HG02678 (cell line): ENCODE data around the gene CADM1.

Experiments used
- ATAC-seq: cut with Tn5 transposase; IDR thresholded peaks from one replicate; pipeline ENCODE4 v1.9.1; 2021; ENCODE audit warnings: mild to moderate bottlenecking, moderate library complexity; ENCODE audit not compliant: unreplicated experiment

The CADM1 gene

DNA sequence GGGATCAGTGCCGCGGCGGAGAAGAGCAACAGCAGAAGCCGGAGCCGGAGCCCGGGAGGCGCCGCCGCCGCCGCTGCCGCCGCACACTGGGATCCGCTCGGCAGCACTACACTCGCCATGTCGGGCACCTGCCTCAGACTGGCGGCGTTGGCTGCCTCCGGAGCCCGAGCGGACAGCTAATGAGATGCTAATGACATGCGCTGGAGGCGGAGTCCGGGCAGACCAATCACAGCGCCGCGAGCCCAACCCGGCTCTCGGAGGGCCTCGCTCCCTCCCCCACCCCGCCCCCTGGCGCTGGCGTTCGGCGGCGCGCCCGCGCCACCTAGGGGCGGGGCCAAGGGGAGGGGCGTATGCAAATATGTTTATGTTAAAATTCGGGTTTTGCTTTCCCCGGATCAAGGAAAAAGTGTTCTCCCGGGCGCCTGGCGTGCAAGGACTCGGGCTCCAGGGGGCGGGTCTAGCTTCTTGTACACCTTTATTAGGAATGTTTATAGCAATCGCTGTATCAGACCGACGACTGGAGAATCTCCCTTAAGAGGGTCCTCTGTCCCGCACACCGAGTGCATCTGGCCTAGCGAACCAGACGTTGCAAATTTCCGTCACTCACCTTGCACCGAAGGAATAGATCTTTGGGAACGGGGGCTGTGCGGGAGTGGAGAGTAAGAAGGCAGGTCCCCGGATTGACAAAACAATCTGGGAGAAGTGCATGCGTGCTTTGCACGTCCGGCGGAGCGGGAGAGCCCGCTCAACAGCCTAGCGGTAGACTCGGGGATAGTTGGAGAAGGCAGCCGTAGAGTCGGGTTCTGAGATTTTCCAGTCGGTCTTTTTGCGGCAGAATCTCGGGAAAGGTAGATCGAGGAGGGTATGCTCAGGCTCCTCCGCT lies at the start of gene CADM1:
TSS of gene CADM1 (minus strand) at position 140 of the 883 bp plus-strand sequence.
- peak; percentile 65 for ATAC-seq

DNA sequence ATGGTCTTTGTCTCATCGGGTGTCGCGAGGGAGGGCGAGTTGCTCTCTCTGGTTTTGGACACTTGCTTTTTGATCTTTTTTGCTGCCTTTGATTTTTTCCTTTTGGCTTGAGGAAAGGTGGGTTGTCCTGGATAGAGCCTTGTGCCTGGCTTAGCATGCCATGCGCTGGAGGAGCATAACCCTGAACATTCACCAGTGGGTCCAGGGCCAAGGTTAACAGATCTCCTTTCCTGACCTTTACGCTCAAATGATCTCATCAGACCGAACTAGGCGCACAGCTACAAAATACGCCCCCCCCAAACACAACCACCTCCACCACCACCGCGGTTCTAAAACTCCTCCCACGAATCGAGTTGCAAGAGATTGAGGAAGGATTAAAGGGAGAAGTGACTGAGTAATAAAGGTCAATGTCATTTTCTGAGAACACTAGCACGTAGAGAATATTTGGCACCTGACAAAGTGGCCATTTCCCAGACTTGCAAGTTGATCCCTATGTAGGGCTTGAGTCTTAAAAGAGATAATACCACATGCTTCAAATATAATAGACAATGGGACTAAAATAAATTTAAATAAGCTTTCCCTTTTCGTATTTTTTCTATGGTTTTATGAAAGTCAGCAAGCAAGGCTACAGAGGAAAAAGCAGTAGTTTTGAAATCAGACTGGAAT lies 48.7 kb upstream of the CADM1 start:
- ATAC-seq, result no peak

DNA sequence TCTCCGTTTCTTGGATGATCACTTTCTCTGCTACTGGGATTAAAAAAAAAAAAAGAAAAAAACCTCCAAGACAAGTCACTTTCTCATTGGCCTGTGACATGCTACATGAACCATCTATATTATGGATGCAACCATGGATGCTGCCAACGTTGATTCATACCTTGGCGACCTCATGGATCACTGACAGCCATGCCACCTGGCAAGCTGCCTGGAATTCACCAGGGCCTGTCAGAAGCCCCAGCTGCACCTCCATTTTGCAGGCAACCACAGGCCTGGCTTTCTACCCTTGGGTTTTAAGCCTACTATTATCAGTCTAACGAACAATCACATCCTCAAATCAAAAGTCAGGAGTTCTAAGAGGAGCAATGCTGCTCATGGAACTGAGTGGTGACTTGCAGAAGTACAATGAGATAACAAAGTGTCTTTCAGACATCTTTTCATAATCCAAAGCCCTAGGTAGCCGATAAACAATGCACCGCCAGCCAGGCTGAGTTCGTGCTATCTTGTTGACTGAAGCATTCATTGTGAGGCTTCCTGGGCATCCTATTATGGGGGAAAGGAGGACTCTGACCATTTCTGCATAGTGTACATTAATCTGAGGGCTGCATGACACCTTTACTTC lies 48.0 kb upstream of the CADM1 start:
- no peak for ATAC-seq

DNA sequence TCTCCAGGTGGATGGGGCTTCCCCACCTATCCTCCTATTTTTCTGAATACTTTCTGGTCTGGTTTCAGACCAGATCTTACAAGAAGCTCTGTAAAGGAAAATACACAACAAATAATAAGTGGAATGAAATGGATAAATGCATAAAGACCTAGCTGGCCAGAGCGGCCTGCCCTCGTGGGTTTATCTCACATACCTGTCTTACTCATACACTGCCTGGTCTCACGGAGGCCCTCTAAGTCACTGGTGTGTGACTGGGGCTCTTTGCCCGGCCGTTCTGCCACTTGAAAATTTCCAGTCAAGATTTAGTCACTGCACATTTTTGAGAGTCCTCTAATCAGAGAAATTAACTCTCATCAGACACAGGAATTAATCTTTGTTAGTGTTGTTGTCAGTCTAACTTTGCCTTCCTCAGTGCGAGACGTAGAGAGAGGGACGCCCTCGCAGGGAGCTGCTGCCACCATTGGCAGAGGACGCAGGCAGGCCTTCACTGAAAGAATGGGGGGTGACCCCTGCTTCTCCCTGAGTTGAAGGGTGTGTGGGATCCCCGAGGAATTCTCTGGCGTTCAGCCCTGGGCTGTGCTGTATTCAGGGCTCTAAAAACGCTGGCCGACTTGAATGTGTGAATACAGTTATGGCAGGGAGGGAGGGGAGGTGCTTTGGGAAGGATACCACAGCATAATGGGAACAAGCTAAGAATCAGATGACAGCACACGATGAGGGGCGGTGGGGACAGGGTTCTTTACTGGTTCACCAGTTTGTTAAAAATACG lies 46.3 kb upstream of the CADM1 start:
- no peak for ATAC-seq

DNA sequence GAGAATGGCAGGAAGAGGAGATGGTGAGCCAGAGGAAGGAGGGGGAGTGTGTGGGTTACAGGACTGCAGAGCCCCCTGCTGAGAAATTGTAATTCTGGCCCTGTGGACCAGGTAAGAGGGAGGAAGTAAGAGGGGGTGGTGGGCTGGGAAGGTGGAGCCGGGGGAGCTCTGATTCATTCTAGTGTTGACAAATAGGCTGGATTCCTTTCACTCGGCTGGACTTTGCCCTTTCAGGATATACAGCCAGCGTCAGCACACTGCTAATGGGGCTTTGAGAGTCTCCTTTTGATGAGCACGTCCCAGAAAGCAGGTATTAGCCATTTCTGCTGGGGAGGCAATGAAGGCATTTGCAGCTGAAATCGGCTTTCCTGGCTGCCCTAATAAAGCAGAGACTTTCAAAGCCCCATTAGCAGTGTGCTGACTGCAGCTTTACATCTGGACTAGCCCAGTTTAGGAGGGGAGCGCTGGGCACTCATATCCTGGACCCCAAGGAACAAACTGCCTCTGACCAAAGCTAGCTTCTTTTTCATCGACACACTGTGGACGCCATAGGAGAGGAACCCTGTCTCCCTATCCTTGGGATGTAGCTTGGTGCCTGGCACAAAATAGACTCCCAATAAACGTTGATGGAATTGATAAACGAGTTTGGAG lies 44.8 kb upstream of the CADM1 start:
- no peak for ATAC-seq

DNA sequence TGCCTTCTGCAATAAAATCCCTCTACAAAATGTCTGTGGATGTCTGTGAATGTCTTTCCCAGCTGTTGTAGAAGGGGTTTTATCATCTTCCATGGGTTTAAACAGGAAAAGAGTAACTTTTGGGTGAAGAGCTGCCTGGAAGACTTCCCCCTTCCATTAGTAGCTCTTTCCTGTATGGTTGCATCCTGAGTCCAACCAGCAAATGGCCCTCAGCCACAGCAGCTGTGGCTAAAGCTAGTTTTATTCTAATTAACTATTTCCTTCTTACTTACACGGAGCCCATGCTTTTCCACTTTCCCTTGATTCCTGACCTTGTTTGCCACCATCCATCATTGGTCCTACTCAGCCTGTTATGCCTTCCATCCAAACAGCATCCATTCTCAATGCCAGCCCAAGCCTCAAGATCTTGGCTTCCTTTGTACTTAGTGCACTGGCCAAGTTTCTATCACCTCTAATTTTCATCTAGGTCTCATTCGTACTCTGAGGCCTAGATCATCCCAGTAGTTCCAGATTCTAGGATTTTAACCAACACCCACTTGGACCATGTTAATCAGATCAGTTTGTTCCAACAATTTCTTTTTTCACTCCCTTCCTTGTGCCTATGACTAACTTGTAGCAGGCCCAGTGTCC lies 41.5 kb upstream of the CADM1 start:
- no peak for ATAC-seq

DNA sequence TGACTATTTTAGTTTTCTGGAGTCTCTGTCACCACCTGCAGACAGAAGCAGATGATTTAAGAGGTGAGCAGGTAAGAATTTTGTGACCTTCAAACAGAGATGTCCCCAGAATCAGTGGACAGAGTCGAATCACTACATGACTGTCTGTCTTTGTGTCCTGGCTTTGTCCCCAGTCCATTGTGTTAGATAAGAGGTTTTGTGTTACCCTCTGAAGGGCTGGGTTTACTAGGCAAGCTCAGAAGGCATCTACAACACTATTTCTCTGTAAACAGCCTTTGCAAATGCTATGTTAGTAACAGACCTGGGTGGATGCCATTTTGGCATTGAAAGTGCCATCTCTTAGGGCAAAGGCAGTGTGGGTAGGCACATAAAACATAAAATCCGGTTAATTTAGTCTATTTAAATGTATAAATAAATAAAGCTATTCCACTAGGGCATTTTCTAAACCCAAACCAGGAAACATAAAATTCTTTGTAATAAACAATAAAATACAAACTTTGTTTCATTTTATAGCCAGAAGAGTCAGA lies 40.3 kb upstream of the CADM1 start:
- ATAC-seq, result no peak

DNA sequence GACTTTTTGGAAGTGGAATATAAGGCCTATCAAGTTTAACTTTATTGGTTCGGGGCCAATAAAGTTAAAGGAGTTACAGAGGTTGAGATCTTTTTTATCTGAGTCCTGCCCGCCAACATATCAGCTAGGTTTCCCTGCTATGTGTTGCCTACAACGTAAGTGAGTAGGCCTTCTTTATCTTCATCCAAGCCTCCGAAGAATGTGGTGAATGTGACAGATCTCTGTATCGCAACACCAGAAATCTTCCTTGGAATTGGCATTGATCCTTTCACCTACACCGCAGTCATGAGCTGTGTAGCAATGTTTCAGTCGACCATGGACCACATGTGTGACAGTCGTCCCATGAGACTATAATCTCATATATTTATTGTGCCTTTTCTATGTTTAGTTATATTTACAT lies 37.3 kb upstream of the CADM1 start:
- ATAC-seq, result no peak

DNA sequence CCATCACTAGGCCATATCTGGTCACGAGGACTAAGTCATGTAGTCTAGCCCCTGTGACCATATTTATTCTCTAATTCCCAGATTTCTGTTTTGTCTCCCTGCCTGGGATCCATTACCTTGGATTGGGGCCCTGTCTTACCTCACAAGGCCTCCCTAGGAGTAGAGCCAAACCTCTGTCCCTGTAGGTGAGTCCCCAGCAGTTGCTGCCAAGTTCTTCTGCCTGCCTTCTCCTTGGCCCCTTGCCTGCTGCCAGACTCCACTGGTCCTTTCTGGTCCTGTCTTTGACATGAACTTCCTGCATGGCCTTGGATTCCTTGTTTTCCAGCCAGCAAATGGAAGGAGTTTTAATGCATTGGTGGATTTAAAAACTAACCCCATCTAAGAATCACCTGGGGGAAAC lies 35.6 kb upstream of the CADM1 start:
- ATAC-seq, result no peak

DNA sequence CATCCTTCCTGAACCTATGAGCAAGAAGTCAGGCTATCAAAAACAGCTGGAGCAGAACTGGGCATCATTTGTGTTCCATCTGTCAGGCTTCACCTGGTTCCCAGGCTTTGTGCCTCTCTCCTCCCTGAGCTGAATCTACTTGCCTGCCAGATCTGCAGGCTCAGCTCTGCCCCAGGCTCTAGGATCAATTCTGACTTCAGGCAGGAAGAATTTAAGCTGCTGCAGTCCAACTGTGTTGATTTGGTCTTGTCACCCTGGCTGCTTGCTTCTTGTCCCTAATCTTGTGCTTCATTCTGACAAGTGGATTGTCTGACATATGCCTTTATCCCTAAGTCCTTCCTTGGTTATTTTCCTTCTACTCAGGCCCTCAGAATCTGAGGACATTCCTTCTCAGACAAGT lies 31.6 kb upstream of the CADM1 start:
- ATAC-seq, result no peak

DNA sequence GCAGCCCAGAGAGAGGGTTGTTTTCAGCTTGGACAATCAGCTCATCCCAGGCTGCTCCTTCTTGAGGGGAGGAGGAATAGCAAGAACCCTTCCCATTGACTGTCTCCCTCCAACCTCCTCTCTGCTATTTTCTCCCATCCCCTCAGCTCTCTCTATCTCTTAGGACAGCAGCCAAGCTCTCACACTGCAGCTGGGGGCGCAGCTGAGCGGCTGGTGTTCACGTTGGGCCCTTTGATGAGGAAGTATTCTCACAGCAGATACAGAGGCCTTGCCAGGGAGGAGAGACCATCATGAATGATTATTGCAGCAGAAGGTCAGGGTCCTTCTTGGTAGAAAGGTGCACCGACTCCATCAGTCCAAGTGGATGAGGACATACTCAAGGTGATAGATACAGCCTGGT lies 26.5 kb upstream of the CADM1 start:
- ATAC-seq, result no peak

DNA sequence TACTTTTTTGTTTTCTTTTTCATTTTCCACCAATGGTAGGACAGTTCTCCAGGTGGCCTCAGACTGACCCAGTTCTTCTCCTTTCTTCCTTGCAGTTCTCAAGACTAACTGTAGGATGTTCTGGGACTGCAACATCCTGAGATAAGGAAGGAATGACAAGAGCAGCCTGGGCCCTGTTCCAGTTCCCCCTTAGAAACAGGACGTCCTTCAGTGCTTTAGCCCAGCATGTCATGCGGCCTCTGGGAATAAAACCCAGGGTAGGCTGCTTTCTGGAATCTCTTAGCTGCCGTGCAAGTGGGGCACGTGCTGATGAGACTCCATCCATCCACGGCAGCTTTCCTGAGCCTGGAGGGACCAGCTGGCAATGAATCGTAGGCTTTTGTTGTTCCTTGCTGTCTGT lies 24.0 kb upstream of the CADM1 start:
- no peak for ATAC-seq

DNA sequence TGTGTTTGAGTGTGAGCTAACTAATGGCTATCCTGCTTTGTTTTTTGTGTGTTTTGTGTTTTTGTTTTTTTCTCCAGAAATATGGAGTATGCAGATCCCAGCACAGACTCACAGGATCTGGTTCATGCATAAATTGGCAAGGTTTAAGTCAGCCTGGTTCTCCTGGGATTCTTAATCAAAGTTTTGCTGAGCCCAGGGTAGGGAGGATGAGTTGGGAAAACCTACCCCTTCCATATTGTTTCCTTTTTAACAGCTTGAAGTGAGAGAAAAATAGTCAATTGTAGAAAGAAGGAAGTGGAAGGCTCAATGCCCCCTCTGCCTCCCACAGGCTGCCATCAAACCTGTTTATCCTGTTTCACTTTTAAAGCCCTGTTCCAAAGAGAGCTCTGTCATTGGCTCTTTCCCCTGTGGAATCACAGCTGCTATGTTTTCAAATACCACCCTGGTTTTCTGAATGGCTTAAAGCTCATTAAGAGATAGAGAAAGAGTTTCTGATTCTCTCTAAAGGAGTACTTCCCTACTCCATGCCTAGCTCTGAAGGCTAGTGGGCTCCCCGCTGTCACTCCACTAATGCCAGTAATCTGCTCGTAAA lies 23.4 kb upstream of the CADM1 start:
- no peak for ATAC-seq

DNA sequence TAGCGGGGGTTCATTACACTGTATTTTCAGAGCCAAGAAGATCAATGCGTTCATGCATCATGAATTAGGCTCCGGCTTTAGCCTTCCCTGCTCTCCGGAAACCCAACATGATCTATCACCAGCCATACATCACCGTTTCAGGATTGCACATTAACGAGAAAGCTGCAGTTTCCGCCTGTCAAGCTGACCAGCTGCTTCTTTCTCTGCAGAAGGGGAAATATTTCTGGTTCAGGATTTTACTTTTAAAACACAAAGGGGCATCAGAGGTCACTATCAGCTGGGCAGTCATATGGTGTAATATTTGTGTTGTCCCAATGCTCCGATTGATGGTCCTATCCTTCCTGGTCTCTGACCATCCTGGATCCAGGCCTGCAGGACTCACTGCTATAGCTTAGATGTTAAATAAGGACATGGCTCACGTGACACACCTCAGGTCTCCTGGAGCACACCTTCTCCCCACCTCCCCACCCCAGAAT lies 21.4 kb upstream of the CADM1 start:
- no peak for ATAC-seq

DNA sequence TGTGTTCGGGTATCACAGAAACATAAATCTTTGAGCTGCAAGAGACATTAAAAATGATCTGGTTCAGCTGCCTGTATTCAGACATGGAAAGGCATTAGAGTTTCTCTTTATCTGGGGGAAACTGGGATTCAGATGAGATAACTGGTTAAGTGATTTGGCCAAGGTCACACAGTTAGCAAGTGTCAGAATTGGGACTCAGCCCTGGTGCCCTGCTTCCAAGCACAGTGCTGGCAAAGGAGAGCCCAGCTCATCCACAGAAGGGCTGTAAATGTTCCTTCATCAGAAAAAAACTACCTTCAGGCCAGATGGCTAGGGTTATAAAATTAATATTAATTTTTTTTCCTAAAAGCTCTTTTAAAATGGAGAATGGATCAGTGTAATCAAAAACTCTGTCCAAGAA lies 20.4 kb upstream of the CADM1 start:
- no peak for ATAC-seq

DNA sequence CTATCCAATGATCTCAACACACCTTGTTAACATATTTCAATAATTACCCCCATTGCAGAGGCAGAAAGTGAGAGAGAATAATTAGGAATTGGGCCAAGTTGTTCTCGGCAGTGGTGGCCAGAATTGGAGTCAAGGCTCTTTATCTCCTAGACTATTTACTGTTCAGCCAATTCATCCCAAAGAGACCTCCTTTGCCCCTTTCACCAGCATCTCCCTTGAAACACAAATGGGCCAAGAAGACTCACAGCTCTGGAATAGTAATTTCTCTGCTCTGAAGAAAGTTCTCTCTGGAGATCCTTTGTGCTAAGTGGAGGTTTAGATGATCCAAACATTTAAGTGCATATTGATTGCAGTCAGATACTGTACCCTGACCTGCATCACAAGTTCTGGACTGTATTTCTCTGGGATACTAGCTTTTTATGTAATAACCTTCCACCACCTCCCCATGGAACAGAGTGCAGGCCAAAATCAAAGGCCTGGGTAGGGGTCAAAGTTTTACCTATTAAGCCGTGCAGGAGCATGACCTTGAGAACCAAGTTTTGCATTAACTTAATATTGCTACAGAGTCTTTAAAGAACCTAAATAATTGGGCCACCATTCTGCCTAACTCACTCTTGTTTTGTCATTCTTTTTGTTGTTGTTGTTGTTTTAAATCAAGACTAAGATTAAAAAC lies 19.6 kb upstream of the CADM1 start:
- no peak for ATAC-seq

DNA sequence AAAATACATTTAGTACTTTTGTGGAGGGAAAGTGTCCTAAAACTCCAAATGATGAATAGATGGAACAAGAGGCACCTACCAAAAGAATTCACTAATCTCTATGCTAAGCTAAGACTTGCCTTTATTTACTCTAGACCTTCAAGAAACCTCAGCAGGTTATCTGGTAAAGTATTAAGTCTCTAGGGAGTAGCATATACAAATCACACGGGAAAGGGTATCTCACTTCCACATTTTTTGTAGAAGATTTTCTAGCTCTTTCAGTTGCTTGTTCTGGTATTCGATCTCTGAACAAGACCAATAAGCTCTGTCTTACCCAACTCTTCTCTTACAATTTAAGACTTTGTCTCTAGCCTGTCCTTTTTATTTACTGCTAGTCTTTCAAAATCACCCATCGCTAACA lies 18.1 kb upstream of the CADM1 start:
- ATAC-seq, result no peak

DNA sequence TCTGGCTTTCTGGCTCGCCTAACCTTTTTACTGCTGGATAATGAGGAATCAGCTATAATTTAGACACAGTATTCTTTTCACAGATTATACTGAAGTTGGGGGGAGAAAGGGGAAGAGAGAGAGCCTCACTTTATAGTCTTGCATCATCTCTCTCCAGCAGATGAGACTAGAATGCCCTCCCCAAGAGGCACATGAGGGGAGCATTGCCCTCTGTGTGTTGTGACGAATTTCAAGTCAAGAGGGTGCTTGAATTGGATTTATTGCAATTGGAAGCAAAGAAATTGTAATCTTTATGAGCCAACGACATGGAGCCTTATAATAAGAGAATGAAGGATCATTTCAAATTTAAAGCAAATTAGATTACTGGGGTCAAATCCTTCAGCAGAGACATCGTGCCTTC lies 17.6 kb upstream of the CADM1 start:
- no peak for ATAC-seq
